Stomach (tissue), 4 donors: Measurements from ENCODE around the gene DPP10.

Experiments used
- POLR2A ChIP-seq, 4 donors: fragments of 450-650 bp; IDR thresholded peaks; one replicate each; pipeline ENCODE4 v1.6.1; 2016; ENCODE audit warnings: antibody characterized with exemption in 4 of 4, control low read depth in 2 of 4, mild to moderate bottlenecking in 1 of 4, moderate library complexity in 1 of 4
- TF ChIP-seq, protein P1 (sequence below), 7 experiments: fragments of 450-650 bp in 4 of 7; fragments of 200-600 bp in 3 of 7; sonication (generic) in 3 of 7; IDR thresholded peaks; one replicate each; pipeline ENCODE4 v1.5.1; 2016 to 2019; ENCODE audit warnings: antibody characterized with exemption in 7 of 7, control low read depth in 2 of 7, mild to moderate bottlenecking in 1 of 7

- TF ChIP-seq POLR2A (IDR thresholded peaks at IDR 0.05), result no peak
- TF ChIP-seq, protein P1, sequence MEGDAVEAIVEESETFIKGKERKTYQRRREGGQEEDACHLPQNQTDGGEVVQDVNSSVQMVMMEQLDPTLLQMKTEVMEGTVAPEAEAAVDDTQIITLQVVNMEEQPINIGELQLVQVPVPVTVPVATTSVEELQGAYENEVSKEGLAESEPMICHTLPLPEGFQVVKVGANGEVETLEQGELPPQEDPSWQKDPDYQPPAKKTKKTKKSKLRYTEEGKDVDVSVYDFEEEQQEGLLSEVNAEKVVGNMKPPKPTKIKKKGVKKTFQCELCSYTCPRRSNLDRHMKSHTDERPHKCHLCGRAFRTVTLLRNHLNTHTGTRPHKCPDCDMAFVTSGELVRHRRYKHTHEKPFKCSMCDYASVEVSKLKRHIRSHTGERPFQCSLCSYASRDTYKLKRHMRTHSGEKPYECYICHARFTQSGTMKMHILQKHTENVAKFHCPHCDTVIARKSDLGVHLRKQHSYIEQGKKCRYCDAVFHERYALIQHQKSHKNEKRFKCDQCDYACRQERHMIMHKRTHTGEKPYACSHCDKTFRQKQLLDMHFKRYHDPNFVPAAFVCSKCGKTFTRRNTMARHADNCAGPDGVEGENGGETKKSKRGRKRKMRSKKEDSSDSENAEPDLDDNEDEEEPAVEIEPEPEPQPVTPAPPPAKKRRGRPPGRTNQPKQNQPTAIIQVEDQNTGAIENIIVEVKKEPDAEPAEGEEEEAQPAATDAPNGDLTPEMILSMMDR (IDR thresholded peaks at IDR 0.05), result no peak
Measured at GRCh38 chr2:115543461-115543860, 1101.0 kb downstream of the DPP10 start.
